OCI-LY7 (cell line): ENCODE data around the gene ITK. TPM values are rescaled to one million over a fixed set of nuclear protein-coding genes. Genes with fewer than 3 reads are reported as not detected.

Experiments used
- BruUV-seq: library from RNA; stranded (reverse); fragments of 400-500 nt; replicated peaks from 2 replicates; lab custom pipeline; 2021; lab: Mats Ljungman, UMichigan
- CTCF ChIA-PET: fragments of 300-600 bp; sonication (Branson Sonifier 250); formaldehyde crosslinking; loops from one replicate; lab custom pipeline; 2022; ENCODE audit warnings: antibody characterized with exemption; ENCODE audit not compliant: unreplicated experiment; lab: Charles Lee
- POLR2A ChIA-PET: fragments of 300-600 bp; sonication (Branson Sonifier 250); formaldehyde crosslinking; loops from one replicate; lab custom pipeline; 2022; ENCODE audit warnings: antibody characterized with exemption; lab: Charles Lee
- DNase-seq: peaks from one replicate; pipeline ENCODE4 v3.0.0-alpha.2; 2015; ENCODE audit warnings: low spot score
- H2AFZ ChIP-seq: fragments of 200-600 bp; sonication (generic), shearing (Covaris generic); 2 replicates; pipeline ENCODE4 v1.6.1; 2014; ENCODE audit warnings: mild to moderate bottlenecking, antibody characterized with exemption, low read length, moderate library complexity
- H3K27ac ChIP-seq: fragments of 200-600 bp; sonication (generic); 2 replicates; pipeline ENCODE4 v1.5.1; 2014; ENCODE audit warnings: mixed run types, low read depth, mild to moderate bottlenecking, moderate library complexity, low read length, inconsistent platforms; ENCODE audit not compliant: poor library complexity, severe bottlenecking
- H3K36me3 ChIP-seq: fragments of 200-600 bp; sonication (generic); 2 replicates; pipeline ENCODE4 v1.6.1; 2014; ENCODE audit warnings: mild to moderate bottlenecking, antibody characterized with exemption, low read length, moderate library complexity, mixed read lengths; ENCODE audit not compliant: insufficient read depth
- H3K4me1 ChIP-seq: fragments of 200-600 bp; sonication (generic); 2 replicates; pipeline ENCODE4 v1.5.1; 2014; ENCODE audit warnings: mild to moderate bottlenecking, low read length; ENCODE audit not compliant: insufficient read depth, poor library complexity, severe bottlenecking
- H3K4me2 ChIP-seq: fragments of 200-600 bp; sonication (generic); 2 replicates; pipeline ENCODE4 v1.6.1; 2014; ENCODE audit warnings: mild to moderate bottlenecking, low read length
- H3K4me3 ChIP-seq: fragments of 200-600 bp; sonication (generic); 2 replicates; pipeline ENCODE4 v1.5.1; 2014; ENCODE audit warnings: mild to moderate bottlenecking, low read depth, low read length; ENCODE audit not compliant: poor library complexity, severe bottlenecking
- H3K79me2 ChIP-seq: fragments of 200-600 bp; sonication (generic); 2 replicates; pipeline ENCODE4 v1.6.1; 2016; ENCODE audit warnings: low read depth, mild to moderate bottlenecking, low read length, moderate library complexity, mixed read lengths; ENCODE audit not compliant: insufficient read depth
- H3K9me2 ChIP-seq: fragments of 200-600 bp; sonication (generic); 2 replicates; pipeline ENCODE4 v1.6.1; 2016; ENCODE audit warnings: mild to moderate bottlenecking, low read length, mixed read lengths; ENCODE audit not compliant: insufficient read depth
- H3K9me3 ChIP-seq: fragments of 200-600 bp; sonication (generic); 2 replicates; pipeline ENCODE4 v1.6.1; 2014; ENCODE audit warnings: mild to moderate bottlenecking, mixed run types, low read length, mixed read lengths
- H4K20me1 ChIP-seq: fragments of 200-600 bp; sonication (generic); 2 replicates; pipeline ENCODE4 v1.6.1; 2014; ENCODE audit warnings: mild to moderate bottlenecking, antibody characterized with exemption, low read length, moderate library complexity, mixed read lengths; ENCODE audit not compliant: insufficient read depth
- CTCF ChIP-seq: fragments of 200-600 bp; sonication (generic); conservative IDR thresholded peaks from 2 replicates; pipeline ENCODE4 v1.5.1; 2014; ENCODE audit warnings: mild to moderate bottlenecking, antibody characterized with exemption, low read length, moderate library complexity, mixed read lengths
- EZH2phosphoT487 ChIP-seq: fragments of 200-600 bp; sonication (generic); IDR thresholded peaks from 2 replicates; pipeline ENCODE4 v1.6.1; 2018; ENCODE audit warnings: low read depth, borderline replicate concordance, mild to moderate bottlenecking, mixed run types, antibody characterized with exemption, low read length, moderate library complexity, mixed read lengths
- intact Hi-C: fragments of 100-400 bp; cut with micrococcal nuclease; formaldehyde crosslinking; loops from one replicate; pipeline ENCODE4 v1.10.0; 2022; ENCODE audit not compliant: unreplicated experiment
- total RNA-seq, 2 experiments: library from RNA; depleted of rRNA in 1 of 2; stranded (reverse); fragments of >200 nt in 1 of 2; shearing (Covaris generic) in 1 of 2; gene quantifications; 2 replicates each; pipeline ENCODE4 v1.2.3, GENCODE V29; 2014 to 2022

ITK gene
- total RNA-seq, 2 experiments from 2014 or later: not detected

- Histone ChIP-seq H3K79me2 (peaks cover 100% of the 10 kb centered on the region), H3K4me2 (no peak overlapping the region), H2AFZ (no peak overlapping the region), H3K9me3 (peaks cover 6% of the 10 kb centered on the region; the same call in 1 of the 2 replicates), H3K4me3 (no peak overlapping the region), H4K20me1 (peaks cover 13% of the 10 kb centered on the region; the same call in 1 of the 2 replicates), H3K27ac (no peak overlapping the region), H3K9me2 (no peaks in the 10 kb centered on the region), H3K4me1 (peaks cover 44% of the 10 kb centered on the region), H3K36me3 (peaks cover 55% of the 10 kb centered on the region)
- intact Hi-C loops: no loop called here
- TF ChIP-seq EZH2phosphoT487: no peak
- no peak for TF ChIP-seq CTCF
- no TSS peak for BruUV-seq
- ChIA-PET CTCF (no interaction called here), POLR2A (interaction anchor here (0.6 to 8.6 kb wide), 4 partner anchors 8 to 599 kb away, joined by 3 to 64 read pairs (median 4); no protein-coding TSS in a partner anchor)
- no peak for DNase-seq
Observed at GRCh38 chr5:157280927-157281326, 100.3 kb downstream of the ITK start.

GRCh38 chr5:157282150-157282549, 101.5 kb downstream of the ITK start:
- intact Hi-C loops: no loop called here
- peaks cover 8% of the 10 kb centered on the region; the same call in 1 of the 2 replicates for H4K20me1 ChIP-seq

More at GRCh38 chr5:157282150-157282549, 101.5 kb downstream of the ITK start:
- H3K4me2 ChIP-seq: peak overlapping the region; percentile 65; the same call in 1 of the 2 replicates
- ChIA-PET POLR2A (interaction anchor here (8.6 kb wide), 1 partner anchor 9 kb away, joined by 64 read pairs; no protein-coding TSS in a partner anchor), CTCF (no interaction called here)
- H3K9me2 ChIP-seq: no peaks in the 10 kb centered on the region
- H3K79me2 ChIP-seq: peaks cover 88% of the 10 kb centered on the region
- peaks cover 6% of the 10 kb centered on the region; the same call in 1 of the 2 replicates for H3K9me3 ChIP-seq
- H3K4me1 ChIP-seq: peaks cover 36% of the 10 kb centered on the region
- H3K27ac ChIP-seq: no peak overlapping the region
- no peak overlapping the region for H2AFZ ChIP-seq
- no peak overlapping the region for H3K4me3 ChIP-seq
- TF ChIP-seq EZH2phosphoT487: no peak
- TF ChIP-seq CTCF: no peak
- DNase-seq: no peak
- BruUV-seq: no TSS peak
- peaks cover 61% of the 10 kb centered on the region for H3K36me3 ChIP-seq
